Measurements from ENCODE around the gene GATA6. TPM values are rescaled to one million over a fixed set of nuclear protein-coding genes. Genes with fewer than 3 reads are reported as not detected.

Gene GATA6
- total and polyA plus RNA-seq, 2 of the 13 experiments (the other 11 are each of a cell fraction or from before 2014, with no cell fraction given) = 0.84 to 3.2 TPM

DNA sequence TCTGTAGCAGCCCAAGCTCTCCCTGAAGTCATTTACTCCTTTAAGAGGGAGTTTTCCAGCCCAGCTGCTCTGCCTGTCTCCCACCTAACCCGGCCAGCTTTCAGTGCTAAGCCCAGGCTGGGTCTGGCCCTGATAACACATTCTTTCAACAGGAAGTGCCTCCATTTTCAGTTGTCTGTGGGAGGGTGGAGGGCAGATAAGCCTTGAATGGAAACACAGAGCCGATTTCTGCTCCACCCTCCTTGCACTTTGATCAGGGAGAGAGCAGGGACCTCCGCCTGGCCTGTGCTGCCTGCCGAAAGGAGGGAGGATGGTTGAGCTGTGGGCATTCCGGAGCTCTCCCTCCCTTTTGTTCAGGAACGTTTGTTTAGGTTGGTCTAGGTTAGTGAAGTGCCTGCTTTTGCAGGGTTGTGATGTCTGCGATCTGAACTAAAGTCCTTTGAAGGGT, 24.8 kb downstream of the GATA6 start (continued):
- TF ChIP-seq, protein P1, sequence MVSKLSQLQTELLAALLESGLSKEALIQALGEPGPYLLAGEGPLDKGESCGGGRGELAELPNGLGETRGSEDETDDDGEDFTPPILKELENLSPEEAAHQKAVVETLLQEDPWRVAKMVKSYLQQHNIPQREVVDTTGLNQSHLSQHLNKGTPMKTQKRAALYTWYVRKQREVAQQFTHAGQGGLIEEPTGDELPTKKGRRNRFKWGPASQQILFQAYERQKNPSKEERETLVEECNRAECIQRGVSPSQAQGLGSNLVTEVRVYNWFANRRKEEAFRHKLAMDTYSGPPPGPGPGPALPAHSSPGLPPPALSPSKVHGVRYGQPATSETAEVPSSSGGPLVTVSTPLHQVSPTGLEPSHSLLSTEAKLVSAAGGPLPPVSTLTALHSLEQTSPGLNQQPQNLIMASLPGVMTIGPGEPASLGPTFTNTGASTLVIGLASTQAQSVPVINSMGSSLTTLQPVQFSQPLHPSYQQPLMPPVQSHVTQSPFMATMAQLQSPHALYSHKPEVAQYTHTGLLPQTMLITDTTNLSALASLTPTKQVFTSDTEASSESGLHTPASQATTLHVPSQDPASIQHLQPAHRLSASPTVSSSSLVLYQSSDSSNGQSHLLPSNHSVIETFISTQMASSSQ (IDR thresholded peaks at IDR 0.05; ENCODE audit: low read depth) = no peak
- TF ChIP-seq, protein P1 (CRISPR knock-in tag; IDR thresholded peaks at IDR 0.05; ENCODE audit: borderline replicate concordance) = peak; percentile 57; the same call in 1 of the 2 replicates
- TF ChIP-seq HOXA5 (CRISPR knock-in tag; IDR thresholded peaks at IDR 0.05) = no peak
- TF ChIP-seq ISL2 (CRISPR knock-in tag; IDR thresholded peaks at IDR 0.05) = peak; percentile 49; the same call in 1 of the 2 replicates
- TF ChIP-seq, protein P2, sequence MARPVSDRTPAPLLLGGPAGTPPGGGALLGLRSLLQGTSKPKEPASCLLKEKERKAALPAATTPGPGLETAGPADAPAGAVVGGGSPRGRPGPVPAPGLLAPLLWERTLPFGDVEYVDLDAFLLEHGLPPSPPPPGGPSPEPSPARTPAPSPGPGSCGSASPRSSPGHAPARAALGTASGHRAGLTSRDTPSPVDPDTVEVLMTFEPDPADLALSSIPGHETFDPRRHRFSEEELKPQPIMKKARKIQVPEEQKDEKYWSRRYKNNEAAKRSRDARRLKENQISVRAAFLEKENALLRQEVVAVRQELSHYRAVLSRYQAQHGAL (CRISPR knock-in tag; IDR thresholded peaks at IDR 0.05; ENCODE audit: not compliant biosample characterization) = no peak
- TF ChIP-seq SNAI1 (CRISPR knock-in tag; IDR thresholded peaks at IDR 0.05; ENCODE audit: borderline replicate concordance) = no peak
- no peak for TF ChIP-seq GTF2F1 (IDR thresholded peaks at IDR 0.05; ENCODE audit: low read length)
- TF ChIP-seq ZNF709 (CRISPR knock-in tag; IDR thresholded peaks at IDR 0.05) = no peak
- TF ChIP-seq ZNF768 (CRISPR knock-in tag; IDR thresholded peaks at IDR 0.05) = no peak
- TF ChIP-seq ATF7-NPFF (CRISPR knock-in tag; IDR thresholded peaks at IDR 0.05; ENCODE audit: low read depth) = no peak
- no peak for TF ChIP-seq IKZF1 (IDR thresholded peaks at IDR 0.05)
- no peak for TF ChIP-seq RAD21 (CRISPR knock-in tag; IDR thresholded peaks at IDR 0.05)
- no peak; the same call in 1 of the 2 replicates for TF ChIP-seq KLF12 (CRISPR knock-in tag; IDR thresholded peaks at IDR 0.05; ENCODE audit: borderline replicate concordance)
- TF ChIP-seq, protein P3, sequence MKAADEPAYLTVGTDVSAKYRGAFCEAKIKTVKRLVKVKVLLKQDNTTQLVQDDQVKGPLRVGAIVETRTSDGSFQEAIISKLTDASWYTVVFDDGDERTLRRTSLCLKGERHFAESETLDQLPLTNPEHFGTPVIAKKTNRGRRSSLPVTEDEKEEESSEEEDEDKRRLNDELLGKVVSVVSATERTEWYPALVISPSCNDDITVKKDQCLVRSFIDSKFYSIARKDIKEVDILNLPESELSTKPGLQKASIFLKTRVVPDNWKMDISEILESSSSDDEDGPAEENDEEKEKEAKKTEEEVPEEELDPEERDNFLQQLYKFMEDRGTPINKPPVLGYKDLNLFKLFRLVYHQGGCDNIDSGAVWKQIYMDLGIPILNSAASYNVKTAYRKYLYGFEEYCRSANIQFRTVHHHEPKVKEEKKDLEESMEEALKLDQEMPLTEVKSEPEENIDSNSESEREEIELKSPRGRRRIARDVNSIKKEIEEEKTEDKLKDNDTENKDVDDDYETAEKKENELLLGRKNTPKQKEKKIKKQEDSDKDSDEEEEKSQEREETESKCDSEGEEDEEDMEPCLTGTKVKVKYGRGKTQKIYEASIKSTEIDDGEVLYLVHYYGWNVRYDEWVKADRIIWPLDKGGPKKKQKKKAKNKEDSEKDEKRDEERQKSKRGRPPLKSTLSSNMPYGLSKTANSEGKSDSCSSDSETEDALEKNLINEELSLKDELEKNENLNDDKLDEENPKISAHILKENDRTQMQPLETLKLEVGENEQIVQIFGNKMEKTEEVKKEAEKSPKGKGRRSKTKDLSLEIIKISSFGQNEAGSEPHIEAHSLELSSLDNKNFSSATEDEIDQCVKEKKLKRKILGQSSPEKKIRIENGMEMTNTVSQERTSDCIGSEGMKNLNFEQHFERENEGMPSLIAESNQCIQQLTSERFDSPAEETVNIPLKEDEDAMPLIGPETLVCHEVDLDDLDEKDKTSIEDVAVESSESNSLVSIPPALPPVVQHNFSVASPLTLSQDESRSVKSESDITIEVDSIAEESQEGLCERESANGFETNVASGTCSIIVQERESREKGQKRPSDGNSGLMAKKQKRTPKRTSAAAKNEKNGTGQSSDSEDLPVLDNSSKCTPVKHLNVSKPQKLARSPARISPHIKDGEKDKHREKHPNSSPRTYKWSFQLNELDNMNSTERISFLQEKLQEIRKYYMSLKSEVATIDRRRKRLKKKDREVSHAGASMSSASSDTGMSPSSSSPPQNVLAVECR (CRISPR knock-in tag; IDR thresholded peaks at IDR 0.05; ENCODE audit: borderline replicate concordance) = peak; percentile 30; the same call in 1 of the 2 replicates
- TF ChIP-seq MAFK (conservative IDR thresholded peaks at IDR 0.05 in 1 of 2, IDR thresholded peaks at IDR 0.05 in 1 of 2; ENCODE audit: low read length in 2 of 2) = no peak
- TF ChIP-seq SMAD3 (CRISPR knock-in tag; IDR thresholded peaks at IDR 0.05) = no peak
- TF ChIP-seq SIN3B (IDR thresholded peaks at IDR 0.05; ENCODE audit: low read length) = no peak
- TF ChIP-seq HIVEP1 (CRISPR knock-in tag; IDR thresholded peaks at IDR 0.05) = no peak
- no peak for TF ChIP-seq PRDM10 (CRISPR knock-in tag; IDR thresholded peaks at IDR 0.05; ENCODE audit: low read depth)
